G401 (cell line): ENCODE data around the gene ROPN1. TPM values are rescaled to one million over a fixed set of nuclear protein-coding genes. Genes with fewer than 3 reads are reported as not detected.
A peak's percentile ranks its signal among the peaks of the same experiment; 100 is the strongest.
"Not testable (repeated sequence)": the region's sequence is repeated elsewhere in the genome, so short reads cannot be mapped to it uniquely, and the experiment has no call there.

Source experiments
- DNase-seq: peaks from one replicate; pipeline ENCODE4 v3.0.0-alpha.2; 2015; ENCODE audit warnings: low spot score
- in situ Hi-C: cut with HindIII; loops from 2 replicates; pipeline ENCODE4 v1.10.0; 2016; ENCODE audit warnings: low sequenced_read_pairs, mixed read lengths
- total RNA-seq: library from RNA; depleted of rRNA; stranded (reverse); fragments of >200 nt; shearing (Covaris generic); gene quantifications from 2 replicates; pipeline ENCODE4 v1.2.3, GENCODE V29; 2014

The ROPN1 gene
- total RNA-seq, 1 experiment from 2014 or later = not detected

GRCh38 chr3:124002405-124003079 lies 10.6 kb upstream of the ROPN1 start:
- in situ Hi-C loops, DNase-seq: not testable (repeated sequence)

GRCh38 chr3:124001366-124001765 lies 9.4 kb upstream of the ROPN1 start:
- DNase-seq, in situ Hi-C loops: not testable (repeated sequence)

- in situ Hi-C loops = no loop called here
These were observed 5.6 kb upstream of the ROPN1 start for GRCh38 chr3:123997543-123997942.

GRCh38 chr3:123993818-123994217 lies 1.9 kb upstream of the ROPN1 start:
- in situ Hi-C loops = no loop called here
- DNase-seq = no peak

More at GRCh38 chr3:123997543-123997942, 5.6 kb upstream of the ROPN1 start:
- DNase-seq = no peak

- in situ Hi-C loops = no loop called here
- no peak for DNase-seq
These were observed 5.5 kb downstream of the ROPN1 start for GRCh38 chr3:123986427-123986826.

GRCh38 chr3:123984957-123985356 lies 7.0 kb downstream of the ROPN1 start:
- DNase-seq = no peak
- in situ Hi-C loops = no loop called here

- DNase-seq = no peak
- in situ Hi-C loops = no loop called here
These were observed 7.6 kb downstream of the ROPN1 start for GRCh38 chr3:123984350-123984749.

- in situ Hi-C loops, DNase-seq: not testable (repeated sequence)
These were observed 10.6 kb downstream of the ROPN1 start for GRCh38 chr3:123981317-123981716.

- in situ Hi-C loops = no loop called here
- DNase-seq = no peak
These were observed 11.4 kb downstream of the ROPN1 start for GRCh38 chr3:123980539-123980938.

GRCh38 chr3:123979525-123980501 lies 12.1 kb downstream of the ROPN1 start:
- in situ Hi-C loops = not testable (repeated sequence)
- DNase-seq = peak; percentile 19

GRCh38 chr3:123976904-123977303 lies 15.0 kb downstream of the ROPN1 start:
- in situ Hi-C loops, DNase-seq: not testable (repeated sequence)

GRCh38 chr3:123976181-123976898 lies 15.6 kb downstream of the ROPN1 start:
- DNase-seq, in situ Hi-C loops: not testable (repeated sequence)

GRCh38 chr3:123975030-123975429 lies 16.9 kb downstream of the ROPN1 start:
- DNase-seq, in situ Hi-C loops: not testable (repeated sequence)

GRCh38 chr3:123971406-123971805 lies 20.5 kb downstream of the ROPN1 start:
- in situ Hi-C loops = no loop called here
- no peak for DNase-seq

- in situ Hi-C loops, DNase-seq: not testable (repeated sequence)
These were observed 24.7 kb downstream of the ROPN1 start for GRCh38 chr3:123967260-123967659.

GRCh38 chr3:123966799-123967198 lies 25.1 kb downstream of the ROPN1 start:
- in situ Hi-C loops, DNase-seq: not testable (repeated sequence)

GRCh38 chr3:123964793-123965192 lies 27.1 kb downstream of the ROPN1 start:
- DNase-seq, in situ Hi-C loops: not testable (repeated sequence)

- in situ Hi-C loops = no loop called here
- no peak for DNase-seq
These were observed 30.4 kb downstream of the ROPN1 start for GRCh38 chr3:123961508-123961856.

GRCh38 chr3:123960781-123961507 lies 31.0 kb downstream of the ROPN1 start, which contains the start of gene CCDC14:
CCDC14 (minus strand) TSS chr3:123961229; CDS start chr3:123961173, 56 bp downstream.
- in situ Hi-C loops = no loop called here
- DNase-seq = peak; percentile 68
